AG08395 (cell line): ENCODE results near the gene ORMDL2.

Source experiments
- DNase-seq: peaks from one replicate; pipeline ENCODE4 v3.0.0; 2012; ENCODE audit warnings: mixed read lengths, low spot score

Gene ORMDL2, protein sequence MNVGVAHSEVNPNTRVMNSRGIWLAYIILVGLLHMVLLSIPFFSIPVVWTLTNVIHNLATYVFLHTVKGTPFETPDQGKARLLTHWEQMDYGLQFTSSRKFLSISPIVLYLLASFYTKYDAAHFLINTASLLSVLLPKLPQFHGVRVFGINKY

GRCh38 chr12:55817345-55818139 lies at the start of gene ORMDL2, which contains the start of gene SARNP:
ORMDL2 (plus strand) TSS chr12:55818041; CDS start chr12:55819000, 959 bp downstream.
SARNP (minus strand) TSS chr12:55817724; CDS start chr12:55817701, 23 bp downstream.
- peak; percentile 99 for DNase-seq

GRCh38 chr12:55771736-55772135 lies 46.1 kb upstream of the ORMDL2 start:
- DNase-seq, result no peak

DNA sequence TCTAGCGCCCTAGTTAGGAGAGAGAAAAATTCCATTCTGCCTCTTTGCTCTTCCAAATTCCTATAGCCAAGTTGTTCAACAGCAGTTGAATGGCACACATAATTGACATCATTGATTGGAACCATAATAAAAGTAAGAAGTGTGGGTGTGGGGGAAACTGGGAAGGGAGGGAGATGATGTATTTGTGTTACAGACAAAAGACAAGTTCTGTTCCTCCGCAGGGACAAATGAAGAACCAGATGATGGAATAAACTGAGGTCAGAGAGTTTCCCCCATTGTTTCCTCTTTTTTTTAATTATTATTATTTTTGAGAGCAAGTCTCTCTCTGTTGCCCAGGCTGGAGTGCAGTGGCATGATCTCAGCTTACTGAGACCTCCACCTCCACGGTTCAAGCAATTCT lies 40.0 kb upstream of the ORMDL2 start:
- no peak for DNase-seq

GRCh38 chr12:55780685-55781084 lies 37.2 kb upstream of the ORMDL2 start:
- no peak for DNase-seq

DNA sequence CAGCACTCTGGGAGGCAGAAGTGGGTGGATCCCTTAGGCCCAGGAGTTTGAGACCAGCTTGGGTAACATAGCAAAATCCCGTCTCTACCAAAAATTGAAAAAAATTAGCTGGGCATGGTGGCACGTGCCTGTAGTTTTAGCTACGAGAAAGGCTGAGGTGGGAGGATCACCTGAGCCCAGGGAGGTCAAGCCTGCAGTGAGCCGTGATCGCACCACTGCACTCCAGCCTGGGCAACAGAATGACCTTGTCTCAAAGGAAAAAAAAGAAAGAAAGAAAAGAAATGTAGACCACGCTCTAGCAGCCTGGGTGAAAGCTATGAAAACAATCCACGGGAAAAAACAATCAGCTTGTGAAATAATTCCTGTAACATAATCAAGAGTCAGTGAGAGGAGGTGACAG lies 29.3 kb upstream of the ORMDL2 start:
- no peak for DNase-seq

- no peak for DNase-seq
These were observed 28.7 kb upstream of the ORMDL2 start for GRCh38 chr12:55789171-55789570.

DNA sequence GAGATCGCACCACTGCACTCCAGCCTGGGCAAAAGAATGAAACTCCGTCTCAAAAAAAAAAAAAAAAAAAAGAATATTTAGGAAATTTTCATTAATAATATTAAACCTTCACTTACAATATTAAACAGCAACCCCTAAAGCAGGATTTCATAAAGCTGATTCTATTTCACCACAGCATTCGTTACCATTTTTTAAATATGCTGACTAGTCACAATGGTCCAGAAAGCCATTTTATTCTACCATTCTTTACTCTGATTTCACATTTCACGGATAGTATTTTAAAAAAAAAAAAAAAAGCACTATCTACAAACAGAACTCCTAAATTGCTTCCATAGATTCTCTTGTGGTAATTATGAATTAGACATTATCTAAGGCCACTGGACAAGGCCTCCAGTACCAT lies 27.9 kb upstream of the ORMDL2 start:
- no peak for DNase-seq

- DNase-seq, result no peak
These were observed 21.9 kb upstream of the ORMDL2 start for GRCh38 chr12:55795950-55796349.

DNA sequence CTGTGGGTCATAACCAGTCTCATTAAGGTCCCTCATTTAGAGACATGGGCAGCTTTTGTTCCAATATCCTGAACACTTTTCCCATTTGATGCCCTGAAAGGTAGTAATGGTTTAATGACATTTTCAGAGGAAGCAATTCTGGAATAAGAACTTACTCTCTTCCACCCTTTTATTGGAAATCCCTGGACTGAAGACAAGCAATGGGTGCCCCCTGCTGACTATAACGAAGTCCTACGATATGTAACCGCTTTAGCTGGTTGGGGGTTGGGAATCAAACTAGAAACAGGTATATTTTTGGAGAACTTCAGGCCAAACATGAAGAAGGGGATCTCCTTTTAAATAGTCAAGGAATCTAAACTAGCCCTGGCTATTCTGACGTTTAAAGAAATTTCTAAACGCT lies 20.8 kb upstream of the ORMDL2 start:
- peak; percentile 57 for DNase-seq

DNA sequence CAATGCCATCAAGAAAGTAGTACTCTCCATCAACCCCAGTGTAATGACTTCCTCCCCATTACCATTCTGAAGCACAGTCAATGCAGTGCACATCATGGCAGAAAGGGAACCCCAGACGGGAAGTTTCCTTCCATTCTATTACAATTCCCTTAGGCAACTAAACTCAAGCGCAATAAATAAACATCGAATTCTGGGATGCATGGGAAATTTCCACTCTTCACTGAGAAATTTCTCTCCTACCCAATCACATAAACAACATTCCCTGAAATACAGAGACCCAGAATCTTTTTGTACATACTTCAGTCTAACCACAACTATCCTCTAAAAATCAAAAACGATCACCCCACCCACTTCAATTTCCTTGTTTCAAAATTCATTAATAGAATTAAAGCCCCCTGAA lies 20.3 kb upstream of the ORMDL2 start:
- DNase-seq, result no peak

DNA sequence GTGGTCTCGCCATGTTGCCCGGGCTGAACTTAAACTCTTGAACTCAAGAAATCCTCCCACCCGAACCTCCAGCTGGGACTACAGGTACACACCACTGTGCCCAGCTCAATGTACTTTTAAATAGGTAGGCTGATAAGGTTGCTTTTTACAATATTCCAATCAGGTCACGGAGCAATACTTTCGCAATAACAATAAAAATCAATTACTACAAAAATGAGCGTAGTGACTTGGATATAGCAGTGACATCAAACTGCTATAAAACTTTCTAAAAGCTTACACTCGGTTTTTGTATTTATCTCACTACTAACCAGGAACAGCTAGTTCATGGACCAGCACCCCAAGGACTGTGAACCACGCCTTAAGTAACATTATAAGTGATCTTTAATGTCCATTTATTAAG lies 10.9 kb upstream of the ORMDL2 start:
- no peak for DNase-seq

DNA sequence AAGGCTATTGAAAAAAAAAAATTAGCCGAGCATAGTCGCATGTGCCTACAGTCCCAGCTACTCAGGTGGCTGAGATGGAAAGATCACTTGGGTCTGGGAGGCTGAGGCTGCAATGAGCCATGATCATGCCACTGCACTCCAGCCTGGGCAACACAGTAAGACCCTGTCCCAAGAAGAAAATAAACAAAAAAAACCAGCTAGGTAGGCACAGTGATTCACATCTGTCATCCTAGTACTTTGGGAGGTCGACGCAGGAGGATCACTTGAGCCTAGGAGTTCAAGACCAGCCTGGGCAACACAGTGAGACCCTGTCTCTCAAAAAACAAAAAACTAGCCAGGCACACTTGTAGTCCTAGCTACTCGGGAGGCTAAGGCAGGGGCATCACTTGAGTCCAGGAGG lies 8.6 kb upstream of the ORMDL2 start:
- no peak for DNase-seq

DNA sequence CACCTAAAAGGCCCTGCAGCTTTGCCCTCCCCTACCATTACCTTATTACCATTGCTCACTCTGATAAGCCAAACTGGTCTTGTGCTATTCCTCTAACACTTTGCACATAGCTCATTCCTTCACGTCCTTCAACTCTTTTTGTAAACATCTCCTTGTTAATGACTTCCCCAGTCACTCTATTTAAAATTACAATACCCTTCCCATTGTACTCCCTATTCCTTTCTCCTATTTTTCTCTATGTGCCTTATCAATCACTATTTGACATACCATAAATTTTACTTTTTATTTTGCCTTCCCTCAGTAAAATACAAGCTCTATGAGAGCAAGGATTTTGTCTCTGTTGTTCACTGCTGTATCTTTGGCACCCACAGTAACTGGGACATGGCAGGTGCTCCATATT lies 5.8 kb upstream of the ORMDL2 start:
- no peak for DNase-seq

DNA sequence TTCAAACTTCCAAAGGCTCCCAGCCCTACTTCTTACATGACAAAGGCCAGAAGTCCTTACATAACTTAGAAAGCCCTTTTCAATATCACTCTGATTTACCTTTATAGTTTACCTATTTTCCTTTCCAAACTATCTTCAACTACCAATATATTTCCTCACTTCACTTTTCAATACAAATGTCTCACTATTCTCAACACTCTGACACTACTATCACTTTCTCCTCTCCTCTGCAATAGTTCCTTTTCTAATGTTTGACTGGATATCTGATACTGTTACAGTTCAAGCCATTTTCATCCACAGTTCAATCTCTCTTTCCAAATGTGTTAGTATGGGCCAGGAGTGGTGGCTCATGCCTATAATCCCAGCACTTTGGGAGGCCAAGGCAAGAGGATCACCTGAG lies 3.6 kb upstream of the ORMDL2 start:
- DNase-seq, result no peak

GRCh38 chr12:55815473-55815872 lies 2.4 kb upstream of the ORMDL2 start:
- no peak for DNase-seq

DNA sequence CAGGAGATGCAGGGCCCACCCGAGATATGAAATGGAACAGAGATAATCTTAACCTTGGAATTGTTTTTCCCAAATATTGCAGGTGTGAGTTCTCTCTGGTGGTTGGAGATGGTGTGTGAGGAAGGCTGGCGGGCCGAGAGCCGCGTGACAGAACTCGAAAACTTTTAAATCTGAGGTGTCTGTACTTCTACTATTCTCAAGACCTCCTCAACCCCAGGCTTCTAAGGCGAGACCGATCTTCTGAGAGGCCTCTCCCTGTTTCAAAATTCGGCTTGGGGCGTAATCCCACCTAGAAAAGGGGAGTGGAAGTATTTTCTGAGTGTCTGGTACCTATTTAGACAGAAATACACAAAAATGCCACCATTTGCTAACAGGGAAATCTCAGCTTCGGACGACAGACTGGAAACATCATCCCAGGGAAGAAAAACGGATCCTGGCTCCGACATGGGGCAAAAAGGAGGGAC lies 928 bp upstream of the ORMDL2 start:
- DNase-seq, result no peak

GRCh38 chr12:55818140-55818728 lies 393 bp downstream of the ORMDL2 start:
- DNase-seq, result peak; percentile 61

GRCh38 chr12:55818886-55819285 lies 1.0 kb downstream of the ORMDL2 start:
- DNase-seq, result no peak

DNA sequence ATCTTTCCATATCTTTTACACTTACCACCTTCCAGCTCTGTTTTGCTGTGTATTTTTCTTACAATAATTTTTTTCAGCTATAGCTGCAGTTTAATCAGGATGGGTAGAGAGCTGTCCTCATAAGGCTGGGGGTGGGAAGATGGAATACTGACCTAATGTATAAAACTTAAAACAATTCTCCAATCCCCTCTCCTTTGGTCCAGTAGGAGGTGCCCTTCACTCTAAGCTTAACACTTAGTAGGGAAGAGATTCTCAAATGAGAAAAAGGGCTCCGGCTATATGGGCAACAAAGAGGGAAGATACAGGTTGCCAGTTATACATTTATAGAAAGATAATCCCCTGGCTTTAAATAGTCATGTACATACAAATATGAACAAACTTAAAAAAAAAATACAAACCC lies 2.8 kb downstream of the ORMDL2 start:
- DNase-seq, result no peak

DNA sequence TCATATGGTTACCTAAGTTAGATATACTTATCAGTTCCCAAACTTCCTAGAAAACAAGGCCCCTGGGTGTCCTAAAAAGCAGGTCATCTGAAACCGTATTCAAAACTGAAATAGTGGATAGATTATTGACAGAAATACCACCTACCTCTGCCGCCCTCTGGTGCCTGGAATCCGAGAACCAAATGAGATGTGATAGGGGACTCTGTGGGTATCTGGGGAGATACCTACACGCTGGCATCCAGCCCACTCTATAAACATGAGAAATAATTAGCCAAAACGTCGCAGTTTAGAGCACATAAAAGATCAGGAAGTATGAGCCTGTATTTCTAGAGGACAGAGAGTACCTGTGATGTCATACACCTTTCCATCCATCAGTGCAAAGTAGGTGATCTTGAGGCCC lies 4.4 kb downstream of the ORMDL2 start:
- DNase-seq, result no peak

- DNase-seq, result no peak
These were observed 5.6 kb downstream of the ORMDL2 start for GRCh38 chr12:55823419-55823818.

DNA sequence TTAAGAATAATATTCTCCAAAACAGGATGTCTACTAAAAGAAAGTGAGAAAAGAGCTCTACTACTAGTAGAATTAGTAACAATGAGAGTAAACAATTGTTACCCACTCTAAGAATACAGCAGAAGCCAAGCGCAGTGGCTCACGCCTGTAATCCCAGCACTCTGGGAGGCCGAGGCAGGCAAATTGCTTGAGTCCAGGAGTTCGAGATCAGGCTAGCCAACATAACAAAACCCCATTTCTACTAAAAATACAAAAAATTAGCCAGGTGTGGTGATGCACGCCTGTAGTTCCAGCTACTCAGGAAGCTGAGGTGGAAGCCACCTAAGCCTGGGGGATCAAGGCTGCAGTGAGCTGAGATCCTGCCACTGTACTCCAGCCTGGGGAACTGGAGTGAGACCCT lies 6.9 kb downstream of the ORMDL2 start:
- DNase-seq, result no peak

GRCh38 chr12:55827806-55828205 lies 10.0 kb downstream of the ORMDL2 start:
- no peak for DNase-seq
